Endodermal cell (in vitro differentiated cells): Measurements from ENCODE around the gene MRGPRD. TPM values are rescaled to one million over a fixed set of nuclear protein-coding genes. Genes with fewer than 3 reads are reported as not detected.

Experiments
- DNase-seq: peaks from one replicate; pipeline ENCODE4 v3.0.0-alpha.2; 2017
- H3K27ac ChIP-seq: 2 replicates; pipeline ENCODE4 v1.5.1; 2013; ENCODE audit warnings: mild to moderate bottlenecking, low read depth, low read length, moderate library complexity
- H3K27me3 ChIP-seq: 2 replicates; pipeline ENCODE4 v1.6.1; 2013; ENCODE audit warnings: mild to moderate bottlenecking, low read length, moderate library complexity; ENCODE audit not compliant: insufficient read depth, control insufficient read depth, poor library complexity, severe bottlenecking
- H3K36me3 ChIP-seq: 2 replicates; pipeline ENCODE4 v1.7.0; 2013; ENCODE audit warnings: mild to moderate bottlenecking, low read length, moderate library complexity; ENCODE audit not compliant: control insufficient read depth, insufficient read depth
- H3K4me1 ChIP-seq: one replicate; pipeline ENCODE4 v1.7.0; 2013; ENCODE audit warnings: low read length; ENCODE audit not compliant: control insufficient read depth, insufficient read depth
- H3K4me3 ChIP-seq: 2 replicates; pipeline ENCODE4 v1.5.1; 2013; ENCODE audit warnings: mild to moderate bottlenecking, low read length, moderate library complexity
- H3K9ac ChIP-seq: 2 replicates; pipeline ENCODE4 v1.6.1; 2013; ENCODE audit warnings: mild to moderate bottlenecking, low read length, moderate library complexity; ENCODE audit not compliant: poor library complexity, severe bottlenecking; ENCODE audit errors: extremely low read depth
- H3K9me3 ChIP-seq: 2 replicates; pipeline ENCODE4 v1.6.1; 2013; ENCODE audit warnings: mild to moderate bottlenecking, low read length, moderate library complexity; ENCODE audit not compliant: control insufficient read depth
- H3K27ac Mint-ChIP-seq: 2 replicates; pipeline ENCODE4 v1.8.0; 2020; ENCODE audit warnings: mixed read lengths
- H3K27me3 Mint-ChIP-seq: 2 replicates; pipeline ENCODE4 v1.8.0; 2021; ENCODE audit warnings: mild to moderate bottlenecking, mixed read lengths; ENCODE audit not compliant: insufficient read depth
- H3K36me3 Mint-ChIP-seq: 2 replicates; pipeline ENCODE4 v1.8.0; 2020; ENCODE audit warnings: low read depth, mixed read lengths
- H3K4me1 Mint-ChIP-seq: 2 replicates; pipeline ENCODE4 v1.8.0; 2020; ENCODE audit warnings: mixed read lengths
- H3K4me3 Mint-ChIP-seq: 2 replicates; pipeline ENCODE4 v1.8.0; 2020; ENCODE audit warnings: mild to moderate bottlenecking, moderate library complexity, mixed read lengths
- H3K9me3 Mint-ChIP-seq: 2 replicates; pipeline ENCODE4 v1.8.0; 2020; ENCODE audit warnings: mild to moderate bottlenecking, mixed read lengths
- WGBS, 2 experiments: methylation state at CpG; one replicate each; pipeline versions ENCODE4 v1.1.5 to v1.1.7; 2013; ENCODE audit warnings: missing lambda C conversion rate in 2 of 2, mixed read lengths in 1 of 2; ENCODE audit not compliant: insufficient coverage in 1 of 2, insufficient read length in 1 of 2; 5-methylcytosine and 5-hydroxymethylcytosine counted together
- total RNA-seq, 2 donors: library from RNA; stranded (reverse); fragmentation: NEBNext Ultra II Directional in 1 of 2; extraction: Animal tissue kit (Norgen Biotek cat#: 25700) in 1 of 2; gene quantifications; 2 replicates in 1 of 2; 3 replicates in 1 of 2; pipeline ENCODE4 v1.2.1, GENCODE V29; 2021
- TF ChIP-seq, protein P1 (sequence below): fragments of 200-600 bp; sonication (generic); conservative IDR thresholded peaks from 2 replicates; pipeline ENCODE4 v1.5.0; 2021; ENCODE audit warnings: antibody characterized with exemption, mild to moderate bottlenecking

The MRGPRD gene
- total RNA-seq, 2 donors from 2014 or later: not detected

- peak; percentile 77 for DNase-seq
- Histone ChIP-seq H3K36me3 (no peaks in the 10 kb centered on the region), H3K27ac (peak overlapping the region; percentile 52), H3K4me1 (no peaks in the 10 kb centered on the region), H3K9ac (no peak overlapping the region), H3K9me3 (no peaks in the 10 kb centered on the region), H3K4me3 (no peak overlapping the region), H3K27me3 (no peaks in the 10 kb centered on the region)
- Mint-ChIP-seq H3K36me3 (no peaks in the 10 kb centered on the region), H3K4me1 (peaks cover 14% of the 10 kb centered on the region), H3K9me3 (no peaks in the 10 kb centered on the region), H3K4me3 (no peak overlapping the region), H3K27ac (no peak overlapping the region), H3K27me3 (peaks cover 5% of the 10 kb centered on the region)
- TF ChIP-seq, protein P1, sequence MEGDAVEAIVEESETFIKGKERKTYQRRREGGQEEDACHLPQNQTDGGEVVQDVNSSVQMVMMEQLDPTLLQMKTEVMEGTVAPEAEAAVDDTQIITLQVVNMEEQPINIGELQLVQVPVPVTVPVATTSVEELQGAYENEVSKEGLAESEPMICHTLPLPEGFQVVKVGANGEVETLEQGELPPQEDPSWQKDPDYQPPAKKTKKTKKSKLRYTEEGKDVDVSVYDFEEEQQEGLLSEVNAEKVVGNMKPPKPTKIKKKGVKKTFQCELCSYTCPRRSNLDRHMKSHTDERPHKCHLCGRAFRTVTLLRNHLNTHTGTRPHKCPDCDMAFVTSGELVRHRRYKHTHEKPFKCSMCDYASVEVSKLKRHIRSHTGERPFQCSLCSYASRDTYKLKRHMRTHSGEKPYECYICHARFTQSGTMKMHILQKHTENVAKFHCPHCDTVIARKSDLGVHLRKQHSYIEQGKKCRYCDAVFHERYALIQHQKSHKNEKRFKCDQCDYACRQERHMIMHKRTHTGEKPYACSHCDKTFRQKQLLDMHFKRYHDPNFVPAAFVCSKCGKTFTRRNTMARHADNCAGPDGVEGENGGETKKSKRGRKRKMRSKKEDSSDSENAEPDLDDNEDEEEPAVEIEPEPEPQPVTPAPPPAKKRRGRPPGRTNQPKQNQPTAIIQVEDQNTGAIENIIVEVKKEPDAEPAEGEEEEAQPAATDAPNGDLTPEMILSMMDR: peak; percentile 72
- 47 to 54% methylated on average over 2 to 5 of the region's 5 CpGs for WGBS, 2 experiments
These were observed 30.5 kb downstream of the MRGPRD start for GRCh38 chr11:68950270-68950669.

GRCh38 chr11:68948935-68949334, 31.9 kb downstream of the MRGPRD start:
- 96 to 98% methylated on average over 14 to 17 of the region's 17 CpGs for WGBS, 2 experiments
- H3K4me1 ChIP-seq: no peaks in the 10 kb centered on the region
- no peaks in the 10 kb centered on the region for H3K36me3 ChIP-seq
- no peak overlapping the region for H3K4me3 ChIP-seq
- no peak overlapping the region for H3K27ac ChIP-seq
- peaks cover 14% of the 10 kb centered on the region for H3K4me1 Mint-ChIP-seq
- H3K4me3 Mint-ChIP-seq: no peak overlapping the region
- TF ChIP-seq, protein P1: no peak
- peaks cover 5% of the 10 kb centered on the region for H3K27me3 Mint-ChIP-seq
- DNase-seq: no peak
- H3K9me3 Mint-ChIP-seq: no peaks in the 10 kb centered on the region
- no peaks in the 10 kb centered on the region for H3K27me3 ChIP-seq
- H3K9ac ChIP-seq: no peak overlapping the region
- H3K27ac Mint-ChIP-seq: no peak overlapping the region
- H3K9me3 ChIP-seq: no peaks in the 10 kb centered on the region
- no peaks in the 10 kb centered on the region for H3K36me3 Mint-ChIP-seq

- DNase-seq: no peak
- Mint-ChIP-seq H3K27ac (no peak overlapping the region), H3K9me3 (no peaks in the 10 kb centered on the region), H3K27me3 (peaks cover 5% of the 10 kb centered on the region), H3K4me3 (no peak overlapping the region), H3K4me1 (peaks cover 14% of the 10 kb centered on the region), H3K36me3 (no peaks in the 10 kb centered on the region)
- H3K9ac ChIP-seq: no peak overlapping the region
- H3K27ac ChIP-seq: no peak overlapping the region
- H3K4me3 ChIP-seq: no peak overlapping the region
- H3K36me3 ChIP-seq: no peaks in the 10 kb centered on the region
- TF ChIP-seq, protein P1: no peak
- no peaks in the 10 kb centered on the region for H3K9me3 ChIP-seq
- H3K4me1 ChIP-seq: no peaks in the 10 kb centered on the region
- 71 to 88% methylated on average over 1 to 2 of the region's 2 CpGs for WGBS, 2 experiments
- no peaks in the 10 kb centered on the region for H3K27me3 ChIP-seq
These were observed 32.3 kb downstream of the MRGPRD start for GRCh38 chr11:68948496-68948895.
